Smooth muscle cell (in vitro differentiated cells): ENCODE measurements around the gene ADRM1. TPM values are rescaled to one million over a fixed set of nuclear protein-coding genes. Genes with fewer than 3 reads are reported as not detected.

Experiments used
- DNase-seq: peaks from one replicate; lab custom pipeline; 2025; ENCODE audit not compliant: unreplicated experiment; lab: John Stamatoyannopoulos, UW
- H2AFZ ChIP-seq: fragments of 200-600 bp; sonication (generic); 2 replicates; pipeline ENCODE4 v1.6.0; 2016; ENCODE audit warnings: antibody characterized with exemption, low read depth, mild to moderate bottlenecking
- H3F3A ChIP-seq: fragments of 200-600 bp; sonication (generic); 2 replicates; pipeline ENCODE4 v1.6.0; 2017; ENCODE audit warnings: antibody characterized with exemption, low read depth
- H3K27ac ChIP-seq: fragments of 200-600 bp; sonication (generic); 2 replicates; pipeline ENCODE4 v1.5.1; 2016; ENCODE audit warnings: low read depth, mild to moderate bottlenecking
- H3K27me3 ChIP-seq: fragments of 200-600 bp; sonication (generic); 2 replicates; pipeline ENCODE4 v1.6.1; 2016; ENCODE audit warnings: low read depth, mild to moderate bottlenecking
- H3K36me3 ChIP-seq: fragments of 200-600 bp; sonication (generic); 2 replicates; pipeline ENCODE4 v1.5.1; 2016; ENCODE audit warnings: low read depth
- H3K4me1 ChIP-seq: fragments of 200-600 bp; sonication (generic); 2 replicates; pipeline ENCODE4 v1.5.1; 2016; ENCODE audit warnings: low read depth
- H3K4me2 ChIP-seq: fragments of 200-600 bp; sonication (generic); 2 replicates; pipeline ENCODE4 v1.6.0; 2016; ENCODE audit warnings: mild to moderate bottlenecking
- H3K4me3 ChIP-seq: fragments of 200-600 bp; sonication (generic); 2 replicates; pipeline ENCODE4 v1.5.1; 2016; ENCODE audit warnings: mild to moderate bottlenecking
- H3K79me2 ChIP-seq: fragments of 200-600 bp; sonication (generic); 2 replicates; pipeline ENCODE4 v1.6.0; 2016; ENCODE audit warnings: low read depth, mild to moderate bottlenecking
- H3K9ac ChIP-seq: fragments of 200-600 bp; sonication (generic); 2 replicates; pipeline ENCODE4 v1.6.0; 2016; ENCODE audit warnings: low read depth
- H3K9me3 ChIP-seq: fragments of 200-600 bp; sonication (generic); replicated peaks from 2 replicates; pipeline ENCODE4 v1.5.1; 2016; ENCODE audit warnings: low read depth
- H4K20me1 ChIP-seq: fragments of 200-600 bp; sonication (generic); 2 replicates; pipeline ENCODE4 v1.6.0; 2016; ENCODE audit warnings: low read depth
- WGBS: methylation state at CpG from one replicate; pipeline ENCODE4 v1.1.7; 2016; ENCODE audit warnings: low lambda C conversion rate; 5-methylcytosine and 5-hydroxymethylcytosine counted together
- polyA plus RNA-seq: library from polyadenylated mRNA; unstranded; fragments of >200 nt; fragmentation: Nextera tagmentation; extraction: Ambion mirVana; gene quantifications from 2 replicates; pipeline ENCODE4 v1.2.1, GENCODE V29; 2016
- total RNA-seq: library from RNA; depleted of rRNA; stranded (reverse); fragments of >200 nt; gene quantifications from 2 replicates; pipeline ENCODE4 v1.2.3, GENCODE V29; 2014
- TF ChIP-seq, protein P1 (sequence below): fragments of 200-600 bp; sonication (generic); IDR thresholded peaks from 2 replicates; pipeline ENCODE4 v1.5.1; 2017; ENCODE audit warnings: borderline replicate concordance, mild to moderate bottlenecking, antibody characterized with exemption; ENCODE audit not compliant: insufficient read depth, poor library complexity, severe bottlenecking

The ADRM1 gene
- total and polyA plus RNA-seq, 2 experiments from 2014 or later, result 101 to 121 TPM

- H3K36me3 ChIP-seq, result no peaks in the 10 kb centered on the region
- TF ChIP-seq, protein P1, sequence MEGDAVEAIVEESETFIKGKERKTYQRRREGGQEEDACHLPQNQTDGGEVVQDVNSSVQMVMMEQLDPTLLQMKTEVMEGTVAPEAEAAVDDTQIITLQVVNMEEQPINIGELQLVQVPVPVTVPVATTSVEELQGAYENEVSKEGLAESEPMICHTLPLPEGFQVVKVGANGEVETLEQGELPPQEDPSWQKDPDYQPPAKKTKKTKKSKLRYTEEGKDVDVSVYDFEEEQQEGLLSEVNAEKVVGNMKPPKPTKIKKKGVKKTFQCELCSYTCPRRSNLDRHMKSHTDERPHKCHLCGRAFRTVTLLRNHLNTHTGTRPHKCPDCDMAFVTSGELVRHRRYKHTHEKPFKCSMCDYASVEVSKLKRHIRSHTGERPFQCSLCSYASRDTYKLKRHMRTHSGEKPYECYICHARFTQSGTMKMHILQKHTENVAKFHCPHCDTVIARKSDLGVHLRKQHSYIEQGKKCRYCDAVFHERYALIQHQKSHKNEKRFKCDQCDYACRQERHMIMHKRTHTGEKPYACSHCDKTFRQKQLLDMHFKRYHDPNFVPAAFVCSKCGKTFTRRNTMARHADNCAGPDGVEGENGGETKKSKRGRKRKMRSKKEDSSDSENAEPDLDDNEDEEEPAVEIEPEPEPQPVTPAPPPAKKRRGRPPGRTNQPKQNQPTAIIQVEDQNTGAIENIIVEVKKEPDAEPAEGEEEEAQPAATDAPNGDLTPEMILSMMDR, result no peak
- 94% methylated on average over 19 of the region's 26 CpGs for WGBS
- peaks cover 22% of the 10 kb centered on the region for H3K79me2 ChIP-seq
- peaks cover 32% of the 10 kb centered on the region for H4K20me1 ChIP-seq
- no peak overlapping the region for H3K9ac ChIP-seq
- H2AFZ ChIP-seq, result no peak overlapping the region
- H3K4me3 ChIP-seq, result no peak overlapping the region
- no peaks in the 10 kb centered on the region for H3F3A ChIP-seq
- H3K27ac ChIP-seq, result no peak overlapping the region
- peaks cover 4% of the 10 kb centered on the region for H3K4me1 ChIP-seq
- H3K9me3 ChIP-seq, result no peaks in the 10 kb centered on the region
- no peak for DNase-seq
- H3K4me2 ChIP-seq, result no peak overlapping the region
- no peaks in the 10 kb centered on the region for H3K27me3 ChIP-seq
Measured at GRCh38 chr20:62309198-62309944, 6.6 kb downstream of the ADRM1 start.

GRCh38 chr20:62309947-62310756 lies 7.4 kb downstream of the ADRM1 start:
- 90% methylated on average over 28 of the region's 29 CpGs for WGBS

GRCh38 chr20:62310757-62311121 lies 7.9 kb downstream of the ADRM1 start:
- Histone ChIP-seq H3K79me2 (peaks cover 8% of the 10 kb centered on the region), H3K27me3 (no peaks in the 10 kb centered on the region), H3K4me3 (no peak overlapping the region), H3K4me2 (no peak overlapping the region), H3K27ac (no peak overlapping the region), H2AFZ (no peak overlapping the region), H3K9ac (no peak overlapping the region), H3K4me1 (no peaks in the 10 kb centered on the region), H3F3A (no peaks in the 10 kb centered on the region), H4K20me1 (peaks cover 18% of the 10 kb centered on the region), H3K9me3 (no peaks in the 10 kb centered on the region), H3K36me3 (no peaks in the 10 kb centered on the region)
- no peak for DNase-seq
- TF ChIP-seq, protein P1, result no peak
- WGBS, result 96% methylated on average over 25 of the region's 25 CpGs

More at GRCh38 chr20:62309947-62310756, 7.4 kb downstream of the ADRM1 start:
- H3K79me2 ChIP-seq, result peaks cover 14% of the 10 kb centered on the region
- no peak overlapping the region for H3K9ac ChIP-seq
- TF ChIP-seq, protein P1, result no peak
- no peak overlapping the region for H3K4me3 ChIP-seq
- no peaks in the 10 kb centered on the region for H3K27me3 ChIP-seq
- no peaks in the 10 kb centered on the region for H3F3A ChIP-seq
- no peaks in the 10 kb centered on the region for H3K4me1 ChIP-seq
- H4K20me1 ChIP-seq, result peaks cover 24% of the 10 kb centered on the region
- no peak for DNase-seq
- H3K9me3 ChIP-seq, result no peaks in the 10 kb centered on the region
- H3K27ac ChIP-seq, result no peak overlapping the region
- H3K4me2 ChIP-seq, result no peak overlapping the region
- H2AFZ ChIP-seq, result no peak overlapping the region
- no peaks in the 10 kb centered on the region for H3K36me3 ChIP-seq
